ENCODE data around the gene NEUROD2.
"Not testable (repeated sequence)": the region's sequence is repeated elsewhere in the genome, so short reads cannot be mapped to it uniquely, and the experiment has no call there.

NEUROD2 gene

GRCh38 chr17:39601758-39602532 lies 5.8 kb downstream of the NEUROD2 start:
- DNase-seq (ENCODE audit: low read depth): no peak

GRCh38 chr17:39600997-39601597 lies 6.6 kb downstream of the NEUROD2 start:
- DNase-seq (ENCODE audit: low read depth): no peak

- no peak for DNase-seq (ENCODE audit: low read depth)
Measured at GRCh38 chr17:39600288-39600996, 7.3 kb downstream of the NEUROD2 start.

- DNase-seq (ENCODE audit: low read depth): no peak
Measured at GRCh38 chr17:39599665-39600231, 8.0 kb downstream of the NEUROD2 start.

- no peak for DNase-seq (ENCODE audit: low read depth)
Measured at GRCh38 chr17:39599004-39599664, 8.6 kb downstream of the NEUROD2 start.

- no peak for DNase-seq (ENCODE audit: low read depth)
Measured at GRCh38 chr17:39598630-39599003, 9.1 kb downstream of the NEUROD2 start.

GRCh38 chr17:39598047-39598481 lies 9.7 kb downstream of the NEUROD2 start:
- DNase-seq (ENCODE audit: low read depth): no peak

- DNase-seq (ENCODE audit: low read depth): no peak
Measured at GRCh38 chr17:39597372-39598046, 10.2 kb downstream of the NEUROD2 start.

- DNase-seq (ENCODE audit: low read depth): no peak
Measured at GRCh38 chr17:39596543-39597267, 11.0 kb downstream of the NEUROD2 start.

- DNase-seq (ENCODE audit: low read depth): no peak
Measured at GRCh38 chr17:39595928-39596510, 11.7 kb downstream of the NEUROD2 start.

- DNase-seq (ENCODE audit: low read depth): no peak
Measured at GRCh38 chr17:39595294-39595693, 12.4 kb downstream of the NEUROD2 start.

GRCh38 chr17:39593371-39593770 lies 14.3 kb downstream of the NEUROD2 start:
- no peak for DNase-seq (ENCODE audit: low read depth)

GRCh38 chr17:39591958-39592954 lies 15.5 kb downstream of the NEUROD2 start:
- DNase-seq (ENCODE audit: low read depth): peak; percentile 49

- DNase-seq (ENCODE audit: low read depth): not testable (repeated sequence)
Measured at GRCh38 chr17:39590180-39590579, 17.5 kb downstream of the NEUROD2 start.

GRCh38 chr17:39582658-39583057 lies 25.1 kb downstream of the NEUROD2 start:
- no peak for DNase-seq (ENCODE audit: low read depth)

GRCh38 chr17:39581759-39582085 lies 26.0 kb downstream of the NEUROD2 start:
- DNase-seq (ENCODE audit: low read depth): no peak

GRCh38 chr17:39581071-39581758 lies 26.5 kb downstream of the NEUROD2 start:
- no peak for DNase-seq (ENCODE audit: low read depth)

- DNase-seq (ENCODE audit: low read depth): no peak
Measured at GRCh38 chr17:39580082-39580468, 27.6 kb downstream of the NEUROD2 start.

All from ELR (cell line).